D341Med (cell line): ENCODE measurements around the gene SP6.

ENCODE experiments used
- DNase-seq: peaks from one replicate; pipeline ENCODE4 v3.0.0; 2012; ENCODE audit warnings: low spot score

Gene SP6

DNA sequence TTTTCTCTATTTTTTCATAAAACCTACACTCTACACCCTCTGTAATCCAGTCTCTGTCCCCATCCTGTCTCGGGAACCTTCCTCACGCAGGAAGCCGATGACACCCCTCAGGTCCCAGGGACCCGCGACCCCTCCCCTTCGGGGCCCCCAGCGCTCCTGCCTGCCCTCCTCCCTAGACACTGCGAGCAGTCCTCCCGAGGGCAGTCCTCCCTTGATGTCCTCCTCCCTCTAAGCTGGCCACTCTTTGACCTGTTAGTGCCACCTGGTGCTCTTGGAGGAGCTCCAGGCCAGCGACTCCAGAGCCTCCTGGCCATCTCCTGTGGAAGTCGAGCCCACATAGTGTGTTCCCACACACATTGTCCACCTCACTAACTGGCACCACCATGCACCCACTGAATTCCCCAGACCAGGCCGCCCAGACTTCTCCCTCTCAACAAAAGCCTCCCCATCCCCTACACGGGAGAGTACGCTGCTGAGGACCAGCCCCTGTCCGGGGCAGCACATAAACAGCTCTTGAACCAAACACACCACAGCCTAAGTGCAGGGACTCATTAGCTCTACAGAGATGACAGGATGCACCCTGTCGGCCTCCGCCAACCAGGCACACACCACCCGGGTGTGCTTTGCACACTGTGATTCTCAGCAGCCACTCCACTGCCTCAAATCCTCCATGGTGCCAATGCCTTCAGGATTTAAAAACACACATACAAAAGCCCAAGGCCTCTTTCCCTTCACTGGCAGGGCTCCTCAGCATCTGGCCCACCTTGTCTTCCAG is 38.6 kb downstream of the SP6 start:
- DNase-seq, result peak; percentile 33

DNA sequence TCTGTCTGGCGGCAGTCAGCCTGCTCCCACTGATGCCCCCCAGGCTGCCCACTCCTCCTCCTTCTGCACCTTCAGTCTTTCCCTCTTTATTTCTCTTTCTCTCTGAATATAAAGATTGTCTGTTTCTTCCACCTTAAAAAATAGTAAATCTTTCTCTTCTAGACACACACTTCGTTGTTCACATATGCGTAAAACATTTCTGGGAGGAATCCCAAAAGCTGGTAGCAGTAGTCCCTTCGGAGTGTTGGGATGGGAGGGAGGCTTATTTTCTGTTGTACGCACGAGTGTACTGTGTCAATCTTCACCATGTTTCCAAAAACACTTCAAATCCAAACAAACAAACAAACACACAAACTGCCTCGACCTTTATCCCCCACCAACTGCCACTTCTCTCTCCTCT is 39.3 kb downstream of the SP6 start:
- no peak for DNase-seq

DNA sequence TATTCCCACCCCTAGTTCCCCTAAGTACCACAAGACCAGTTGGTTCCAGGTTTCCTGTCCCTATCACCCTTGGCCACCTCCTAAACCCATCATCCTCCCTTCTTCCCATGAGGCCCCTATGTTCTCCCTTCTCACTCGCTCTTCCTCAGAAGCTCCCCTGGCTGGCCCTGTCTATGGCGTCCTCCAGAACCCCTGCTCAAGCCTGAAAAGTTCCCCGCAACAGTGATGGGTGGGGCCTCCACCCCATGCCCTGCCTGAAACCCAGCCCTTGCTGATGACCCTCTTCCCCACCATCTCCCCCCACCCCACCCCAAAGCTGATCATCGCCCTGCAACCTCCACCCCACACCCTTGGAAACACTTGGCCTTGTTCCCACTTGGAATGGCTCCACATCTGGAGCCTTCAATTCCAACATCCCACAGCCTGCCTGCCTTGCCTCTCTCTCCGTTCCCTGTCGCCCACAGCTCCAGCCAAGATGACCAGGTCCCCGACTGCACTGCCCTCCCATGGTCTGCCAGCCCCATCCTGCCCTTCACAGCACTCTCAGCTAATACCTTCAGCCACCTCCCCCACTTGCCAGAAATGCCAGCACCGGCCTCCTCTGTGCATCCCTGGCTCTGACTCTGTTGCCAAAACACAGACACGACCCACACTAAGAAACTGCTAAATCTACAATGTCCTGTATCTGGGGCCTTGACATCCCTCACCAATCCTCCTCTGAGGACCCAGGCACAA is 39.9 kb downstream of the SP6 start:
- DNase-seq, result peak; percentile 32

DNA sequence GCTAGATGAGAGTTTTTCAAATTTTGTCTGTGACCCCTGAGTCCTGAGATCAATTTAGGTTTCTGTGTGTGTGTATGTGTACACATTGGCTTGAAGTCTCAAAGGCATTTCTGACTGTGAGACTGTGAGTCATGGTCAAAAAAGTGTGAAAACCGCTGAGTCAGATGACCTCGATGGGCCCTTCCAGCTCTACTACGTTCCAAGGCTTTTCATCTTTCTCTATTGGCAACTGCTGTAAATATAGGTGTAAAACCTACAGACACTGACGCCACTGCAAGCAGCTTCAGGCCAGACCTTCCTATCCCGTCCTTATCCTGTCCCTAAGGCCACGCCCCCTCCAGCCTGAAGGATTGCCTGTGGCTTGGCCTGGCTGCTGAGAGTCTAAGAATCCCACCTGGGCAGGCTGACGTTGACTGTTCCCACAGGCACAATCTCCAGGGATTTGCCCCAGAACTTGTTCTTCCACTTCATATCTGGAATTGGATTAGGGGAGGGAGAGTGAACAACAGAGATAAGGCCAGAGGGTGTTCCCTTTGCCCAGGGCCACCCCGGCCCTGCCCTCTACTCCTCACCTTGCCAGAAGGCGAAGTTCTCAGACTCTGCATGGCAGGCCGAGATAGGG is 40.7 kb downstream of the SP6 start:
- peak; percentile 68 for DNase-seq

DNA sequence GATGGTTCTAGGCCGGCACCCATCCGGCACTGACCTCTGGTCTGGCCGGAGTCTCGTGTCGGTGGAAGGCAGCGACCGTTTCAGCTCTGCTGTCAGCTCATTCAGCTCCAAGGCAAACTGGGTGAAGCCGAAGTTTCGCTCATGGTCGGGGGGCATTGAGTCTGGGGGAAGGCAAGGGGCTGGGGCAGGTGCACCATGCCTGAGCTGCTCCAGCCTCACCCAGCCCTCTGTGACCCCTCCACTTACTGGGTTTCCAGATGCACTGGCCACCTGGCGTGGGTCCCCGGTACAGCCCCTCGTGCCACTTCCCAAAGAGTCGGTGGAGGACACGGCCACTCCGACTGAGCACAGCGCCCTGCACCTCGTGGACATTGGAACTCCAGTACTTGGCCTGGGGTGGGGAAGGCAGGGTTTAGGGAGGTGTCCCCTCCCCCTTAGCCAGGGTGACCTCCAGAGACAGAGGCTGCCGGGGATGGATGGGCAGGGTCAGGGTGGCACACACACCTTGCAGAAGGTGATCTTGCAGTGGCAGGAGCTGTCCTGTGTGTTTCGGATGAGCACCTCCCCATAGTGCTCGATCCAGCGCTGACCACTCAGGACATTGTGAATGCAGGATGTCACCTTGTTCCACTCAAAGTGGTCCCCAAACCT is 42.0 kb downstream of the SP6 start:
- no peak for DNase-seq

DNA sequence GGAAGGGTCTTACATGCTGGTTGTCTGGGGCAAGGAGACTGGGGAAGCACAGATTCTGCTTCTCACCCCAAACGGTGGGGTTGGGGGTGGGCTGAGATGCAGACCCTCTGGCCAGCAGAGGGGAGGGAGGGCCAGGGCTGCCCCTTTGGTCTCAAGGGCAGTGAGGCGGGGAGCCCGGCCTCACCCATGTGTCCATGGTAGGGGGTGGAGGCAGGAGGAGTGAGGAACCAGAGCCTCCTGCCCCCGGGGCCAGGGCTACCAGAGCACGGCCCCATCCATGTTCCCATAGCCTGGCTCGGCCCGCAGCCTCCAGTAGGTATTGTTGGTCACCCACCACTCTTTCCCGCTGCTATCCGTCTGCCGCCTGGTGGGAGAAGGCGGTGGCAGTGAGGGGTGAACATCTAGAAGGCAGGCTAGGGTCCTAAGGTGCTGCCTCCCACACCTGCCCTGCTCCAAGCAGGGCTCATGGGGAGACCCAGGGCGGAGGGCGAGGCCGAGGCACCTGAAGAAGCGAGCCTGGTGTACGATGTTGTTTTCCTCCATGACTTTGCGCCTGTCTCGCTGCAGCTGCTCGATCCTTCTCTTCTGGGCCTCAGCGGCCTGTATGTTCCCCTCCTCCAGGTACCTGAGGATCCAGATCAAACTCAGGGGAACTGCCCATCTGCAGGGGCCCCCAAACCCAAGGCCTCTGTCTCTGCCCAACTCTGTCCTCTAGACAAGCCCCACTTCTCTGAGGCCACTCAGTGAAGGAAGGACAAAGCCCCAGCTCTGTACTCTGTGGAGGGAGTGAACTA is 42.7 kb downstream of the SP6 start:
- peak; percentile 27 for DNase-seq

DNA sequence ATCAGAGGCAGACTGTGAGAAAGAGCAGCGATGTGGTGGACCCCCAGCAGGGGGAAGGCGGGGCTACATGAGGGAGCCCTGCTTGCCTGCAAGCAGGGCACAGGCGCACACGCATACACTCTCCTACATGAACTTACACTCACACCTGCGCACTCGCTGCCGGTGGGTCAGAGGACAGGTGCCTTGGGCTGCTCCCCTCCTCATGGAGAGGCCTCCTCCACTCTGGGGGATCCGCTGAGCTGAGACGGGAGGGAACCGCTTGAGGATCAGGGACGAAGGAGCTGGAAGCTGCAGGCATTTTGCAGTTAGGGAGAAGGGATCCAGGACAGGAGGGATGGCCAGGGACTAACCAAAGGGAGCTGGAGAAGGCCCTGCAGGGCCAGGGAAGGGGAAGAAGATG is 43.5 kb downstream of the SP6 start:
- peak; percentile 23 for DNase-seq

DNA sequence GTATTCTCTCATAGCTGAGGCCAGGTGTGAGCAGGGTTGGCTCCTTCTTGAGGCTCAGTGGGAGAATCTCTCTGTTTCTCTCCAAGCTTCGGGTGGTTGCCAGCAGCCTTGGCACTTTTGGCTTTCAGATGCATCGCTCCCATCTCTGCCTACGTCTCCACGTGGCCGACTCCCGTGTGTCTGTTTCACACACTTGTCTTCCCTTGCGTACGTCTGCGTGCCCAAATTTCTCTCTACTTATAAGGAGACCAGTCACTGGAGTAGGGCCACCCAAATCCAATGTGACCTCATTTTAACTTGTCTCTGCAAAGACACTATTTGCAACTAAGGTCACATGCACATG is 44.1 kb downstream of the SP6 start:
- DNase-seq, result peak; percentile 13

DNA sequence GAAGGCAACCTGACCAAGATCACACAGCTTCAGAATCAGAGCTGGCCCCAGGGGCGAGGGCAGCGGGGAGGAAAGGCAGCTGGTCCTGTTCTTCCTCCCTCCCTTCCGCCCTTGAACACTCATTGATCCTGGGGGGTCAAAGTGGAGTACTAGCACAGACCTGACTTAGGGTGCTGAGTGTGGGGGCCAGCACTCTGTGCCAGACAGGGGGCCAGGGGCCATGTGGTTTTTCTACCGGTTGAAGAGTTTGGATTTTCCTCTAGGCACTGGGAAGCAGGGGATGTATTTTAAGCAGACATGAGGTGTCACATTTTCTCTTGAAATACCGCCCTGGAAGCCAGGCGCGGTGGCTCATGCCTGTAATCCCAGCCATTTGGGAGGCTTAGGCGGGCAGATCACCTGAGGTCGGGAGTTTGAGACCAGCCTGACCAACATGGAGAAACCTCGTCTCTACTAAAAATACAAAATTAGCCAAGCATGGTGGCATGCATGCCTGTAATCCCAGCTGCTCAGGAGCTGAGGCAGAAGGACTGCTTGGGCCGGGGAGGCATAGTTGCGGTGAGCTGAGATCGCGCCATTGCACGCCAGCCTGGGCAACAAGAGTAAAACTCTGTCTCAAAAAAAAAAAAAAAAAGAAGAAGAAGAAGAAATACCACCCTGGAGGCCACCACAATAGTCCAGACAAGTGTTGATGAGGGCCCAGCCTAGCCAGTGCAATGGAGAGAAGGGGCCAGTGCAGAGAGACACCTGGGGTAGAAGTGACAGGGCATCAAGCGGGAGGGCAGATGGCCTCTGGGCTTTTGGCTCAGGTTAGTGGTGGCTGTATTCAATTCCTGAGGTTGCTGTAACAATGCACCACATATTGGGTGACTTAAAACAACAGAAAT is 44.7 kb downstream of the SP6 start:
- no peak for DNase-seq

DNA sequence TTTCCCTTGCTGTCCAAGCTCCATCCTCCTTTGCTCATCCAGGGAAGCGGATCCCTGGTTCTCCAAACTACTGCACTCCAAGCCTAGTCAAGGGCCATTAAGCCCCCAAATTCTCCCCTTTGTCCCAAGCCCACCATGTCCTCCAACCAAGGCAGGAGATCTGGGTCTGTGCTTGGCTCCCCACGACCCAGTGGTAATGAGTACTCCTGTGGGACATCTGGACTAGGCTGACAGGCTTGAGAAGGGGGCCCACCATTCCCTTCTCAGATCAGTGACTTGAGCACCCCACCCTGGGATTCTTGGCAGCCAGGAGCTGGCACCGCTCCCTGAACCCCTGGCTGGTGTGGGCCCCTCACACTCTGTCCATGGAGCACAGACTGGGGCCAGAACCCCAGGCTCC is 46.5 kb downstream of the SP6 start:
- DNase-seq, result no peak

DNA sequence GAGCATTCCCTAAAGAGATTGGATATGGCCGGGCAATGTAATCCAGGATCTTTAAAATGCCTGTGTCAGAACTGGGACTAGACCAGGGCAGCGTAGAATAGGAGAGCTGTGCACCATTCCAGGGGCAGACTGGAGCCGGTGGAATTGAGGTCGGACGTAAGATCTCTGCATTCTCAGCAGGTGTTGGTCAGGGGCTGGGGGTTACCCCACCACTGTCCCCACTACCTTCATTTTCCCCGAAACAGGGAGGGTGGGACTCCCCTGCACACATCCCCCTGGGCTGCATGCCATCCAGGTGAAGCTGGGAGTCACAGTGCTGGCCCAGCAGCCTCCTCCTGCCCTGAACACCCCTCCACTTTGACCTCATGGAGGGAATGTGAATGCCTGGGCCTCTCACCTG is 47.2 kb downstream of the SP6 start:
- DNase-seq, result peak; percentile 42

DNA sequence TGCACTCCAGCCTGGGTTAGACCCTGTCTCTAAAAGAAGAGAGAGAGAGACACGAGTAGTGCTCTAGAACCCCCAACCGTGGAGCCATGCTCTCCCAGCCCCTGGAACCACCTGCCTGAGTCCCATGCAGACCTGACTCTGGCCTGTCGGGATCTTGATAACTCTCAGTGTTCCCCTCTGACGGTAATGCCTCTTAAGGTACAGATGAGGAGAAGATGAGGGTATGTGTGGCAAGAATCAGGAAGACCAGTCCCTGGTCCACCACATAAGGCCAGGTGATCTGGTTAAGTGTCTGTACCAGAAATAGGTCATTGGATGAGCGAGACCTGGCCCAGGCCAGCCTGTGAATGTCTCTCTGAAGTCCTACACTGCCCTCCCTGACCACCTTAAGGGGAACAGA is 47.8 kb downstream of the SP6 start:
- DNase-seq, result peak; percentile 15

DNA sequence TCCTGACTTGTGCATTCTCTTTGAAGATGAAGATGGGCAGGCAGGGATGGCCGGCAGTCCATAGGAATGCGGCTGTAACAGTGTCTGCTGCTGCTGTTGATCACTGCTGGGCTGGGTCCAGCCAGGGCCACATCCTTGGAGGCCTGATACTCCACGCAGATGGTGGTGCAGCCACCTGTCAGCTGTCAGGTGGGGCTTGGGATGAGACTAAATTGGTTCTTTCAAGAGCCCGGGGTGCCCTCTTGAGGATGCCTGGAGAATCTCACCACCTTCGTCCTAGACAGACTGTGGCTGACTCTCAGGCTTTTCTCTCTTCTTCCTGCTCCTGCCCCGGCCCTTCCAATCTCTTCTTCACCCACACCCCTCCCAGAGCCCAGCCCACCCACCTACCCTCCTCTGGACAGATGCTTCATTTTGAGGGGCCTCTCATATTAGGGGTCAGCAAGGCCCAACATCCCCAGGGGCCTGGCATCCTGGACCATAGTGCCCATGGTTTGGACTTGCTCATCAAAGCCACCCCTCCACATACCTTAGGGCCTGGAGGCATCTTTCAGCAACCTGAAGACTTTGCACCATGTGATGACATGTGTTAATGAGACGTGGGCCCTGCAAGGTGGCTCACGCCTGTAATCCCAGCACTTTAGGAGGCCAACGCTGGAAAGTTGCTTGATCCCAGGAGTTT is 48.5 kb downstream of the SP6 start:
- DNase-seq, result peak; percentile 90

DNA sequence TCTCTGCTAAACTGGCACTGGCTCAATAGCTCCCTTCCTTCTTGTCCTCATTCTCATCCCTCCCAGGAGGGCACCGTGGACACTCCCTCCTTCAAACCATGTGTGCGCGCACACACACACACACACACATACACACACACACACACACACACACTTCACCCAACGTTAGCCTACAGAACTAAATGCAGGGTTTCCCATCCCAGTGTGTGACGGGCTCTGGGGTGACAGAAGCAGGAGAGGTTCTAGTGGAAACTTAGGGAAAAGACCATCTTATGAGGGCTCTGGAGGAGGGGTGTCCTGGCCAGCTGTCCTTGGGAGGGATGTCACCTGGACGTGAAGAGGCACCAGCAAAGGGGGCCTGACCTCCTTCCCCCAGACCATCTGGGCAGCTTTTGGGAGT is 49.1 kb downstream of the SP6 start:
- no peak for DNase-seq

DNA sequence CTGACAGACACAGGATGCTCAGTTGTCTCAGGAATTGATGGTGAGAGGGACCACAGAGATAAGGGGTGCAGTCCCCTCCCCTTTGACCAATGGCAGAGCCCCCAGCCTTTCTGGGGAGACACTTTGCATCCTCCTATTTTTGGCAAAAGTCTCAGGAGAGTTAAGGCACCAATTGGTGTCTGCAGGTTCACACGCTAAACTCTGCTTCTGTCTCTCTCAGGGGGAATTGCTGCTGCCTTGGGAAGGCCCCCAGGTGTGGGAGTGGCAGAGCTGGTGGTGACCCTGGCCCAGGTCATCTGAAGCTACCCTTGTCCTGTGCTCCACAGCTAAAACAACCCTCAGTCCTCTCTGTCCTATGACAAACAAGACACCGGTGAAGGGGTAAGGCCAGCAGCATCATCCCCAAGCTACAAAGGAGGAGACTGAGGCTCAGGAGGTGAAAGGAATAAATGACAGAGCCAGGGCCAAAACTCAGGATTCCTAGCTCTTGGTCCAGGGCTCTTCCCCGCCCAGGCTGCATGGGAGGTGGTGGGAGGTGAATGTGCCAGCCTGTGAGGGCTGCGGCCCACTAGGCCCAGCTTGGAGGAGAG is 49.7 kb downstream of the SP6 start:
- peak; percentile 25 for DNase-seq

DNA sequence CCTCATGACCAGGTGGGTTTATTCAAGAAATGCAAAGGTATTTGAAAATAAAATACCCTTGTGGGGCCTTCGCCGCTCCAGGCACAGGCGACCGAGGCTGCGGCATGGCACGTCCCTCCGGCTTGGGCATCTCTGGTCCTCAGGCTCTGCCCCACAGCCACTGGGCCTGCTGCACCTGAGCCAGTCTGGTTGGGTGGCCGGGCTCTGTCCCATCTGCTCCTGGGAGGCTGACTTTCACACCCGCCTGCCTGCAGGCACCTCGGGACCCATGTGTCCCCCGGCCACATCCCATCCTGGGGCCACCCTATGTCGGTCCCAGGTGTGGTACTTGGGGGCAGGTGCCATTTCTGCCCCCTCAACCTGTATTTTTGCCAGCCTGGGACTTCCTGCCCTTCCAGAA is 50.3 kb downstream of the SP6 start:
- peak; percentile 33 for DNase-seq

DNA sequence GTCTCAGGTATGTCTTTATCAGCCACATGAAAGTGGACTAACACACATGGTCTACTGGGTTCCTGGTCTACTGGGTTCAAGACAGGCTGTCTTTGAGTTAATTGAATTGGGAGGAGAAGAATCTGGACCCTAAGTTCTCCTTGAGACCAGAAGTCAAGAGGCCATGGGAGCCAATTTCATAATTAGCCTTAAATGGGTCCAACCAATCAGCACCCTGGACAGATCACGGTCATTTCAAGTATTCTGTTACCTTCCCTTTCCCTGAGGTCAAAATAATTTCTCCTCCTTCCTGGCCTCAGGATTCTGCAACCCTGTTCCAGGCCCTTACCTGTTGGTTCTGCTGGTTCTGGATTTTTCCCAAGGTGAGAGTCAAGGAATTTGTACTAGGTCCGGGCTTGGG is 53.2 kb downstream of the SP6 start:
- DNase-seq, result no peak
